ENCODE results near the gene PFKFB4.
"Not testable (repeated sequence)": the region's sequence is repeated elsewhere in the genome, so short reads cannot be mapped to it uniquely, and the experiment has no call there.

The PFKFB4 gene

DNA sequence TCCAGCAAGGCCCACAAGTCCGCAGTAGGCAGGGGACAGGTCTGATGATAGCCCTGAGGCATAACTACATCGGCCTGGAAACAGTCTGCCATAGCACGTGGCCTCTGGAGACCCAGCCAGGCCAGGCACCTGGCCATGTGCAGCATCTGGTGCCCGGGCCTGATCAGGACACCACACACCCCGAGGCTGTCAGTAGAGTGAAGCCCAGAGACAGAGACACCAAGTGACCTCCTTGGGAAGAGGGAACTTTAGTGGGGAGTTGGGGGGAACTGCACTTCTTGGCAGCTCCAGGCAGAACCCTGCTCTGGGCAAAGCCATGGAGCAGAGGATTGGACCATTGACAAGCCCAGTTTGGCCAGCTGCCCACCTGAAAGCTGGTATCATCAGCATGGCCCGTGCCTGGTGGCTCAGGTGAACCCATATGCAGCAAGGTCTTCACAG is 53.9 kb downstream of the PFKFB4 start:
- peaks cover 33% of the 10 kb centered on the region for H3K4me1 ChIP-seq (ENCODE audit: control insufficient read depth, insufficient read depth, low read length)
- no peaks in the 10 kb centered on the region for H3K9me3 ChIP-seq (replicated peaks; ENCODE audit: low read length)
- no peaks in the 10 kb centered on the region for H3K27me3 ChIP-seq (ENCODE audit: control insufficient read depth, insufficient read depth, low read length)
- peak overlapping the region; percentile 83 for H3K4me3 ChIP-seq (ENCODE audit: low read length)
- no peak overlapping the region for H3K9ac ChIP-seq (ENCODE audit: low read depth, low read length)
- H3K36me3 ChIP-seq (ENCODE audit: insufficient read depth, low read length) = peaks cover 4% of the 10 kb centered on the region
- peak overlapping the region; percentile 93 for H3K4me2 ChIP-seq (ENCODE audit: low read length)

DNA sequence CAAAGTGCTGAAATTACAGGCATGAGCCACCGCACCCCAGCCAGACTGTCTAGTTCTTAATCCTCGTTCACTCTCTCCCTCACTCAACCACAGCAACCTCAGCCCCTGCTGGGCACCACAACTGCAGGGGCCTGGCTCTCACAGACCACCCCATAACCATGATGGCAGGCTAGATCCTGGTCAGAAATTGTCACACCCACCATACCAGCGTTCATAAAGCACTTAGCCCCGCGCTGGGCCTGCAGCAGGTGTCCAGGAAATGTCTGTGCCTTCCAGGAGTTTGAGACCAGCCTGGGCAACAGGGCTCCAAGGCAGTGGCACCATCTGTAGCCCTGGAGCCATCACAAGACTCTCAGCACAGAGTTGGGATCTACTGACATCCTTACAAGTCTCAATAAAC is 54.5 kb downstream of the PFKFB4 start:
- H3K27me3 ChIP-seq (ENCODE audit: control insufficient read depth, insufficient read depth, low read length) = no peaks in the 10 kb centered on the region
- H3K4me1 ChIP-seq (ENCODE audit: control insufficient read depth, insufficient read depth, low read length) = peaks cover 27% of the 10 kb centered on the region
- no peak overlapping the region for H3K4me3 ChIP-seq (ENCODE audit: low read length)
- no peaks in the 10 kb centered on the region for H3K9me3 ChIP-seq (replicated peaks; ENCODE audit: low read length)
- H3K4me2 ChIP-seq (ENCODE audit: low read length) = no peak overlapping the region
- H3K9ac ChIP-seq (ENCODE audit: low read depth, low read length) = no peak overlapping the region
- peaks cover 4% of the 10 kb centered on the region for H3K36me3 ChIP-seq (ENCODE audit: insufficient read depth, low read length)

DNA sequence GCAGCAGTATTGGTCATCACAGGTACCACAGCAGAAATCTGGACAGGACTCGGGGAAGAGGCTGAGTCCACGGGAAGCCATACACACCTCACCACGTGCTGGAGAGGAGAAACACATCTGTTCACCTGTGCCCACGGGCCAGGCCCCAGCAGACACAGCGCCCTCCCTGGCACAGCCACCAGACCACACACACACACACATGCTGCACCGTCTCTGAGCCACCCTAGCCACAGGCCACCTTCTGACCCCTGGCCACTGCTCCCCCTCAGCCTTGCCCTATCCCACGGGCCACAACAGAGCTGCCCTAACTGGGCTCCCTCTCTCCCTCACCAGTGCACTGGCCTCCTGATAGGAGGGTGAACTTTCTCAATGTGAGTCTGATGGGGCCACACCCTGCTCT is 55.4 kb downstream of the PFKFB4 start:
- Histone ChIP-seq H3K9ac (ENCODE audit: low read depth, low read length) (no peak overlapping the region), H3K36me3 (ENCODE audit: insufficient read depth, low read length) (peaks cover 4% of the 10 kb centered on the region), H3K27me3 (ENCODE audit: control insufficient read depth, insufficient read depth, low read length) (no peaks in the 10 kb centered on the region), H3K4me3 (ENCODE audit: low read length) (no peak overlapping the region), H3K4me2 (ENCODE audit: low read length) (no peak overlapping the region), H3K4me1 (ENCODE audit: control insufficient read depth, insufficient read depth, low read length) (peaks cover 26% of the 10 kb centered on the region), H3K9me3 (replicated peaks; ENCODE audit: low read length) (no peaks in the 10 kb centered on the region)

DNA sequence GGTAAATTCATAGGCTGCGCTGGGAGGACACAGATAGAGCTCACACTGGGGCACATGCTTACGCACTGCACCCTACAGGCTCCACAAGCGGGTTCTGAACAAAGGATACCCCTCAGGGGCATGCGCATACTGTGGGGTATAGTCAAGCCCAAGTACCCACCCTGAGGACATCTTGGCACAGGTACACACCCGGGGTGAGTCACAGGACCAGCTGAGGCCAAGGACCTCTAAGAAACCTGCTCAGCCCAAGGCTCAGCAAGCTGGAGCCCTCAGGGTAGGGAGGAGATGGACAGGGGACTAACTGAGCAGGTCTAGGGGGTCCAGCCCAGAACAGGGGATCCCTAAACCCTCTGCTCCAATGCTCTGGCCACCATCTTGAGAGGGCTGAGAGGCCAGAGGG is 55.9 kb downstream of the PFKFB4 start:
- no peak overlapping the region for H3K9ac ChIP-seq (ENCODE audit: low read depth, low read length)
- H3K4me1 ChIP-seq (ENCODE audit: control insufficient read depth, insufficient read depth, low read length) = peaks cover 26% of the 10 kb centered on the region
- peaks cover 4% of the 10 kb centered on the region for H3K36me3 ChIP-seq (ENCODE audit: insufficient read depth, low read length)

GRCh38 chr3:48493203-48493501 is 63.5 kb downstream of the PFKFB4 start:
- H3K4me1 ChIP-seq (ENCODE audit: control insufficient read depth, insufficient read depth, low read length) = no peaks in the 10 kb centered on the region

More for the DNA sequence above, 55.9 kb downstream of the PFKFB4 start:
- no peak overlapping the region for H3K4me3 ChIP-seq (ENCODE audit: low read length)
- no peaks in the 10 kb centered on the region for H3K9me3 ChIP-seq (replicated peaks; ENCODE audit: low read length)
- no peak overlapping the region for H3K4me2 ChIP-seq (ENCODE audit: low read length)
- H3K27me3 ChIP-seq (ENCODE audit: control insufficient read depth, insufficient read depth, low read length) = no peaks in the 10 kb centered on the region

GRCh38 chr3:48492461-48493202 is 64.0 kb downstream of the PFKFB4 start:
- H3K27me3 ChIP-seq (ENCODE audit: control insufficient read depth, insufficient read depth, low read length) = no peaks in the 10 kb centered on the region
- H3K4me2 ChIP-seq (ENCODE audit: low read length) = no peak overlapping the region
- peaks cover 4% of the 10 kb centered on the region for H3K36me3 ChIP-seq (ENCODE audit: insufficient read depth, low read length)
- no peaks in the 10 kb centered on the region for H3K9me3 ChIP-seq (replicated peaks; ENCODE audit: low read length)
- H3K9ac ChIP-seq (ENCODE audit: low read depth, low read length) = no peak overlapping the region
- no peak overlapping the region for H3K4me3 ChIP-seq (ENCODE audit: low read length)
- no peaks in the 10 kb centered on the region for H3K4me1 ChIP-seq (ENCODE audit: control insufficient read depth, insufficient read depth, low read length)

More at GRCh38 chr3:48493203-48493501, 63.5 kb downstream of the PFKFB4 start:
- no peak overlapping the region for H3K4me2 ChIP-seq (ENCODE audit: low read length)
- H3K4me3 ChIP-seq (ENCODE audit: low read length) = no peak overlapping the region
- H3K27me3 ChIP-seq (ENCODE audit: control insufficient read depth, insufficient read depth, low read length) = no peaks in the 10 kb centered on the region
- no peak overlapping the region for H3K9ac ChIP-seq (ENCODE audit: low read depth, low read length)
- no peaks in the 10 kb centered on the region for H3K9me3 ChIP-seq (replicated peaks; ENCODE audit: low read length)
- peaks cover 7% of the 10 kb centered on the region for H3K36me3 ChIP-seq (ENCODE audit: insufficient read depth, low read length)

- H3K4me3 ChIP-seq (ENCODE audit: low read length) = no peak overlapping the region
- H3K36me3 ChIP-seq (ENCODE audit: insufficient read depth, low read length) = peaks cover 4% of the 10 kb centered on the region
- no peaks in the 10 kb centered on the region for H3K9me3 ChIP-seq (replicated peaks; ENCODE audit: low read length)
- no peaks in the 10 kb centered on the region for H3K4me1 ChIP-seq (ENCODE audit: control insufficient read depth, insufficient read depth, low read length)
- no peak overlapping the region for H3K9ac ChIP-seq (ENCODE audit: low read depth, low read length)
- no peak overlapping the region for H3K4me2 ChIP-seq (ENCODE audit: low read length)
- no peaks in the 10 kb centered on the region for H3K27me3 ChIP-seq (ENCODE audit: control insufficient read depth, insufficient read depth, low read length)
Measured at GRCh38 chr3:48486952-48487351, 69.7 kb downstream of the PFKFB4 start.

DNA sequence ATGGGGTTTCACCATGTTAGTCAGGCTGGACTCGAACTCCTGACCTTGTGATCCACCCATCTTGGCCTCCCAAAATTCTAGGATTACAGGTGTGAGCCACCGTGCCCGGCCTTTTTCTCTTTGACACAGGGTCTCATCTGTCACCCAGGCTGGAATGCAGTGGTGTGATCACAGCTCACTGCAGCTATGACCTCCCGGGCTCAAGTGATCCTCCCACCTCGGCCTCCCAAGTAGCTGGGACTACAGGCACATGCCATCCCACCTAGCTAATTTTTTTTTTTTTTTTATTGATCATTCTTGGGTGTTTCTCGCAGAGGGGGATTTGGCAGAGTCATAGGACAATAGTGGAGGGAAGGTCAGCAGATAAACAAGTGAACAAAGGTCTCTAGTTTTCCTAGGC is 73.8 kb downstream of the PFKFB4 start:
- not testable (repeated sequence) for H3K36me3 ChIP-seq (ENCODE audit: insufficient read depth, low read length); H3K9me3 ChIP-seq (replicated peaks; ENCODE audit: low read length); H3K4me1 ChIP-seq (ENCODE audit: control insufficient read depth, insufficient read depth, low read length); H3K4me2 ChIP-seq (ENCODE audit: low read length); H3K27me3 ChIP-seq (ENCODE audit: control insufficient read depth, insufficient read depth, low read length); H3K4me3 ChIP-seq (ENCODE audit: low read length); H3K9ac ChIP-seq (ENCODE audit: low read depth, low read length)

DNA sequence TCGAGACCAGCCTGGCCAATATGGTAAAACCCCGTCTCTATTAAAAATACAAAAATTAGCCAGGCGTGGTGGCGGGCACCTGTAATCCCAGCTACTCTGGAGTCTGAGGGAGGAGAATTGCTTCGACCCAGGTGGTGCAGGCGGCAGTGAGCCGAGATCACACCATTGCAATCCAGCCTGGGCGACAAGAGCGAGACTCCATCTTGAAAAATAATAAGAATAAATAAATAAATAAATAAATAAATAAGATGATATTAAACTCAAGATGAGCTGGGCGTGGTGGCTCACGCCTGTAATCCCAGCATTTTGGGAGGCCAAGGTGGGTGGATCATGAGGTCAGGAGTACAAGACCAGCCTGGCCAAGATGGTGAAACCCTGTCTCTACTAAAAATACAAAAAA is 75.7 kb downstream of the PFKFB4 start:
- not testable (repeated sequence) for H3K4me3 ChIP-seq (ENCODE audit: low read length); H3K4me1 ChIP-seq (ENCODE audit: control insufficient read depth, insufficient read depth, low read length)

DNA sequence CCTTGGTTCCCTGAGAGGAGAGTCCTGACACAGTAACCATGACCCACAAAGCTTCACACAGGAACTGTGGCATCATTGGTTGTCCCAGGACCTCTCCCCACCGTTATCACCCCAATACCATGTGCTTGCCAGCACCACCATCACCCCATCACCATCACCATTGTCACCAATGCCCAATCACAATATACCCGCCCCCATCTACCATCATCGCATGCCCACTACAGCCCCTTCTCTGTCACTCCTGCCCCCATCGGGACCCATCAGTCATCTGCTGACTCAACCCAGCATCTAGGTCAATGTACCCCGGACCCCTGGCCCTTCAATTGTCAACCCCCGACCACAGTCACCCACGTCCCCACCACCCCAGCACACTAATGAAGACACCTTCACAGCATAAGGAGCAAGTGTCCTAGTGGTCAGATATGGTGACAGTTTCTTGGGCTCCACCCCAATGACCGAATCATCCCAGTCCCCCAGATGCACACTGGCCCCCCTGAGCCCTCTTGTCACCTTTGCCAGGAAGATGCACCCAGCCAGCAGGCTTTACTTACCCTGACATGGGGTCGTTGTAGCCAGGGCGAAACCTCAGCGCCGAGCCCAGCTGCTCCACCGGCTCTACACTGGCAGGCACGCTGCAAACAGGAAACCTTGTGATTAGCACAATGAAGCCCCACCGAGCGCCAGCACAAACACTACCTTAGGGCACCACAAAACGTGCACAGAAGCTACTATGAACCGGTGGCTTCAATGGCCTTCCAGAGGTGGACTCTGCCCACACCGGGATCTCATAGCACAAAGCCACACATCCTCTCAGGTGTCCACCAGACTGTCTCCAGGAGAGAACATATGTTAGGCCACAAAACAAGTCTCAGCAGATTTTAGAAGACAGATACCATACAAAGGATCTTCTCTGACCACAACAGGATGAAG is 77.7 kb downstream of the PFKFB4 start:
- Histone ChIP-seq H3K27me3 (ENCODE audit: control insufficient read depth, insufficient read depth, low read length) (no peaks in the 10 kb centered on the region), H3K9me3 (replicated peaks; ENCODE audit: low read length) (no peaks in the 10 kb centered on the region), H3K4me1 (ENCODE audit: control insufficient read depth, insufficient read depth, low read length) (no peaks in the 10 kb centered on the region), H3K9ac (ENCODE audit: low read depth, low read length) (no peak overlapping the region), H3K4me2 (ENCODE audit: low read length) (no peak overlapping the region), H3K36me3 (ENCODE audit: insufficient read depth, low read length) (no peaks in the 10 kb centered on the region), H3K4me3 (ENCODE audit: low read length) (no peak overlapping the region)

More for the DNA sequence above, 75.7 kb downstream of the PFKFB4 start:
- not testable (repeated sequence) for H3K4me2 ChIP-seq (ENCODE audit: low read length); H3K9ac ChIP-seq (ENCODE audit: low read depth, low read length); H3K36me3 ChIP-seq (ENCODE audit: insufficient read depth, low read length); H3K27me3 ChIP-seq (ENCODE audit: control insufficient read depth, insufficient read depth, low read length); H3K9me3 ChIP-seq (replicated peaks; ENCODE audit: low read length)

GRCh38 chr3:48477959-48478520 is 78.6 kb downstream of the PFKFB4 start:
- Histone ChIP-seq H3K9ac (ENCODE audit: low read depth, low read length) (no peak overlapping the region), H3K9me3 (replicated peaks; ENCODE audit: low read length) (no peaks in the 10 kb centered on the region), H3K4me3 (ENCODE audit: low read length) (no peak overlapping the region), H3K36me3 (ENCODE audit: insufficient read depth, low read length) (no peaks in the 10 kb centered on the region), H3K4me2 (ENCODE audit: low read length) (no peak overlapping the region), H3K27me3 (ENCODE audit: control insufficient read depth, insufficient read depth, low read length) (no peaks in the 10 kb centered on the region), H3K4me1 (ENCODE audit: control insufficient read depth, insufficient read depth, low read length) (peaks cover 5% of the 10 kb centered on the region)
